HuH-7 (cell line): ENCODE measurements around the gene IDH3G.
"Not testable (repeated sequence)": the region's sequence is repeated elsewhere in the genome, so short reads cannot be mapped to it uniquely, and the experiment has no call there.

ENCODE experiments used
- DNase-seq: peaks from one replicate; pipeline ENCODE4 v3.0.0; 2011; ENCODE audit warnings: low spot score

The IDH3G gene

DNA sequence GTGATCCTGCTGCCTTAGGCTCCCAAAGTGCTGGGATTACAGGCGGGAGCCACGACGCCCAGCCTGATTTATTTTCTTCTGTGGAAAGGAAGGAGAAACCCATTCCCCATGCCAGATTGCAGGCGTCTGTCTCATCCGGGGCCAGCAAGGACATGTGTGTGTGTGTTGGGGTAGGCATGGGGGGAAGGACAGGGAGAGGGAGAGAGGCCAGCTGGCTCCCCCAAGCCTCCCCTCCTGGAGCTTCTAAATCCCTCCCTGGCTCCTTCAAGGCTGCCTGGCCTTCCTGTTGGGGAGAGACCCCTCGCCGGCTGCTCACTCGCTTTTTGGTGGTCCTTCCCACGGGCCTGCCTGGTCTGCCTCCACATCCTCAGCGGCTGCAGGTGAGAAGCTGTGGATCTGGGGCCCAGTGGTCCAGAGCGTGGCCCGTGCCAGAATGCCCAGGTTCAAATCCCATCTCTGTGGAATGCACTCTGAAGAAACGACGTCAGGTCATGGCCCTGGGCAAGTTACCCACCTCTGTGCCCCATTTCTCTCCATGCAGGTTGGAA lies 31.5 kb downstream of the IDH3G start:
- no peak for DNase-seq

DNA sequence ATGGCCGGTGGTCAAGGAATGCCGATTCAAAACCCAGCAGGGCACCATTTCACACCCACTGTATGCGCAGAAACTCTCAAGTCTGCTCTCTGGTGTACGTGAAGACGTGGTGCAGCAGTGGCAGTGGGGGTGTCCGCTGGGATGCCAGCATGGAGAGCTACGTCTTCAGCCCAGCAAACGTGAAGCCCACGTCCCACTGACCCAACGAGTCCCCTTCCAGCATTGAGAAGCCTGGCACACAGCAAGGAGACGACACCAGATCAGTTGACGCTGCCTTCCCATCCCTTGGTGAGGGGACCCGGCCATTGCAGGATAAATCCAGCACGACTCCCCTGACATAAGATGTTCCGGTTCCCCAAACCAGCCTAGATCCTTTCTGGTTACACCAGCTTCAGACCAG lies 32.3 kb downstream of the IDH3G start:
- no peak for DNase-seq

DNA sequence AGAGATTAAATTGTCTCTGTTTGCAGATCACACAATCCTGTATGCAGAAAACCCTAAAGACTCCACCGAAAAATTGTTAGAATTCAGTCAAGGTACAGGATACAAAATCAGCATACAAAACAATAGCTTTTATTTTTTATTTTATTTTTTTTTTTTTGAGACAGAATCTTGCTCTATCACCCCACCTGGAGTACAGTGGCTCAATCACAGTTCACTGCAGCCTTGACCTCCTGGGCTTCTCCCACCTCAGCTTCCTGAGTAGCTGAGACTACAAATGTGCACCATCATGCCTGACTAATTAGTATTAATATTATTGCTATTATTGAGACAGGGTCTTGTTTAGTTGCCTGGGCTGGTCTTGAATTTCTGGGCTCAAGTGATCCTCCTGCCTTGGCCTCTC lies 39.0 kb downstream of the IDH3G start:
- DNase-seq: no peak

DNA sequence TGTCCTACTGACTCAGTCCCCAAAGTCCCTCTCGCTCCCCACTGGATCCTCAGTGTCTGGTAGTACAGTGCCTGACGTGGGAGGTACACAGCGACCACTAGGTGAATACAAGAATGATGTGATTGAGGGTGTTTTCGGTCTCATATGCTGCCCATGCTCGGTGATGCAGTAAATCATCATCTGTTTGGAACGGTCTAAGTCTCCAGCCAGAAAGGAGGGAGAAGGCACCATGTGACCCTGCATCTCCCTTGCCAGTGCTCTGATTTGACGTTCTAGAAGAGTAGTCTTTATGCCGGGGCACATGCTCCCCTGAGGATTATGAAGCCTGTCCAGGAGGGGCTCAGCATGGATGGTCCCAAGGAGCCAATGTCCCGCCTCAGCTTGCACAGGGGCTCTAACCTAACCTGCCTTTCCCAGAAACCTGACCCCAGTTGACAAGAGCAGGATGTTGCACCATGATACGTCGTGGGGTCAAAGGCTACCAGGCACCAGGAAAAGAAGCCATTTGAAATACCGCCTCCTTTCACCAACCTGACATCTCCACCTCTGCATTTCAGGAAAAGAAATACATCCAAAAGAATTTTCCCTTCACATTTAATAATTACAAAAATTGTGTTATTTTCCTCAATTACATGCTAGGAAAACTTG lies 43.9 kb downstream of the IDH3G start:
- DNase-seq: no peak

DNA sequence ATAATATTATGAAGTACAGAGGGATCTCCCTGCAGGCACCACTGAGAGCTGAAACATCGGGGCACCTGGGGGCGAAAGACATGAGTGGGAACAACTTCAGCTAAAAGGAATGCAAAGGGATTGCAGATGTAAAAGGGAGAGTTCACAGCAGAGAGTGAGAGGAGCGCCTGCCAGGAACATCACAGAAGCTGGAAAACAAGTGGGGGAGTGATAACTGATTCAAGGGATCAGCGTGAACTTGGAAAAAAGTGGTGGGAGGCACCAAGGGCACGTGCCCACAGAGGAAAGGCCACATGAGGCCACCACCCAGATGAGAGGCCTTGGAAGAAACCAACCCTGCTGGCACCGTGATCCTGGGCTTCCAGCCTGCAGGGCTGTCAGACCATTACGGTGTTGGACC lies 45.2 kb downstream of the IDH3G start:
- not testable (repeated sequence) for DNase-seq

DNA sequence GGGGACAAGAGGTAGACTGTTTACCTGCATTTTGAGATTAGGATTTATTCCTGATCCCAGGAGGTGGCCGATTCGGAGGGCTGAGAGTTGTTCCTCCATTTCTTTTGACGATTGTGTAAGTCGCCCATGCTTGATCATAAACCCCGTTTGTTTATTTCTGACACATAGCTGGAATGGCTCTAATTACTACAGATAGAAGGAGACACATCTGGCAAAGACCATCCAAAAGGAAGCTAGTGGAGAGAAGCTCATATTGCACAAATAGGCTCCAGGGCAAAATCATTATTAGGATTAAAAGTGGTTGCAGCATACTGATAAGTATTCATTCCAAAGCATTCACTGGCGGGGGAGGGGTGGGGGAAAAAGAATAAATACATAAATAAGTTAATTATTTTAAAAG lies 47.2 kb downstream of the IDH3G start:
- DNase-seq: not testable (repeated sequence)

DNA sequence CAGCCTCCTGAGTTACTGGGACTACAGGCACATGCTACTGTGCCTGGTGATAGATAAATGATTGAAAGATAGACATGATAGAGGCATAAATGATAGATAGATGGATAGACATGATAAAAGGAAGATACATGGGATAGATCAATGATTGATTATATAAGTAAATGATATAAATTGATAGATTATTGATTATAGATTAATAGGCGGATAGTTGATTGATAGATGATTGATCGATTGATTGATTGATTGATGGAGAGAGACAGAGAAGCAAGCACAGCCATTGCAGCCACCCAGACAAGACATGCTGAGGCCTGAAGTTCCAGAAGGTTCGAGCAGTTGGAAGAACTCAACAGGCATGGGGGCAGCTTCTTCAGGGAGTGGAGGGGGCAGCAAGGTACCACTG lies 47.8 kb downstream of the IDH3G start:
- DNase-seq: no peak

DNA sequence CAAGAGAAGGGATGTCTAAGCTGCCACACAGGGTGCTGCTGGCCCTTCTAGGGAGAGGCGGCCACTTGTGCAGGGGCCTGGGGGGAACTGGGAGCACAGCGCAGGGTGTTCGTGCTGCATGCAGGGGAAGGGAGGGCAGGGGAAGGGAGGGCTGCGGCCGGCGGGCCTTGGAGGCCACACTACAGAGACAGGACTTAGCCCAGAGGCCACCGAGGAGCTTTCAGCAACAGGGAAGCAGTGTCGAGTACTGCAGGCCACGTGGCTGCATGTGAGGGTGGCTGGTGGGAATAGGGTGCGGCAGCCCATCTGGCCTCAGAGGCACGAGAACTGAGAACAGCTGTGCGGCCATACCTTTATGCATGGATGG lies 49.1 kb downstream of the IDH3G start:
- DNase-seq: not testable (repeated sequence)

DNA sequence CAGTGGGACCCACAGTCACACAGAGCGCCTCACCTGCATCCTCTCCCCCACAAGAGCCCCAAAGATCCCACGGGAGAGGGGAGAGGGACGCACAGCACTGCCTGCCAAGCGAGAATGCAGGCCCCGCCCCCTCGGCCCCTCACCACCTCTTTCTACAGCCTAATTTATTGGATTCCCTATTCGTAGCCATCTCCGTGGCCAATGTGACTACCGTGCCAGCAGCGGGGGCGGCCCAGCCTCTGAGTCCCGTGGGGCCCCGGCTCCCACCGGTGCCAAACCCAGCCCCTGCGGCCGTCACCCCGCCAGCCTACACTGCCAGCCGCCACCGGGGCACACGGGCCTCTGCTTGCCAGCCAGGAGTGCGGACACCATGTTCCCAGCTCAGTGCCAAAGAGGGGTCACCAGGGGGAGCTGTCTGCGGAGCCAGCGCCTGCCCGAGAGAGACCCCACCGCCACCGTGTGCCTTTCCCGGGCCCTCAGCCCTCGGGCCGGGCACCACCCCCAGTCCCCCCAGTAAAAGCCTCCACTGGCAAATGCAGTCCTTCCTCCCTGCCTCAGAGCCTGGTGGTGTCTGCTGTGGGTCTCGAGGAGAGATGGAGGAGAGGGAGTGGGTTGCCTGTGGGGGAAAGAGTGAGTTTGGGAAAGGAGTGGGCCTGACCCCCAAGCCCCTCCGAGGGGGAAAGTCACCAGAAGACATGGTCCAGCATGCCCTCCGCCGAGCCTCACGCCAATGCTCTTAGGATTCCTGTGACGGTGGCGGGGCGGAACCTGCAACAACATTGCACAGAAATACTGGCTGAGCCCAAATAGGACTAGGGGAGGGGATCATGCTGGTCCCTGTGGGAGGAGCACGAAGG lies 49.7 kb downstream of the IDH3G start:
- DNase-seq: no peak

DNA sequence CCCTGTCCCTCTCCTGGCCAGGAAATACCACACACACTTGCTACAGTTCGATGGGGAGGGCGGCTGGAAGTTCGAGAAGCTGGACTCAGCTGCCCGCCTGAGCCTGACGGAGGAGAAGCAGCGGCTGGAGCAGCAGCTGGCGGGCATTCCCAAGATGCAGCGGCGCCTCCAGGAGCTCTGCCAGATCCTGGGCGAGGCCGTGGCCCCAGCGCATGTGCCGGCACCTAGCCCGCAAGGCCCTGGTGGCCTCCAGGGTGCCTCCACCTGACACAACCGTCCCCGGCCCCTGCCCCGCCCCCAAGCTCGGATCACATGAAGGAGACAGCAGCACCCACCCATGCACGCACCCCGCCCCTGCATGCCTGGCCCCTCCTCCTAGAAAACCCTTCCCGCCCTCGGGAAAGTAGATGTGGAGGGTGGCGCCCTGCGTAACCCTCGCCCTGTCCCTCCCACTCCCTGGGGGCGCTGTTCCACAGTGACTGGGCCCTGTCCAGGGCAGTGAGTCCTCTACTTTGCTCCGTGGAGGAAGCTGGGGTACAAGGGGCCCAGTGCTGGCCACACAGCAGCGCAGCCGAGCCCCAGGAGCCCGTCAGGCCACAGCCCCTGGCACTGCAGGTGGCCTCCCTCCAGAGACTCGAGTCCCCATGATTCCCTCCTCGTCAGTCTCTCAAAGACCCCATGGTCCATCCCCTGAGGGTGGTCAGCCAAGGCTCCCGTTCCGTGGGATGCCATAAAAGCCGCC lies 50.5 kb downstream of the IDH3G start:
- DNase-seq: not testable (repeated sequence)

DNA sequence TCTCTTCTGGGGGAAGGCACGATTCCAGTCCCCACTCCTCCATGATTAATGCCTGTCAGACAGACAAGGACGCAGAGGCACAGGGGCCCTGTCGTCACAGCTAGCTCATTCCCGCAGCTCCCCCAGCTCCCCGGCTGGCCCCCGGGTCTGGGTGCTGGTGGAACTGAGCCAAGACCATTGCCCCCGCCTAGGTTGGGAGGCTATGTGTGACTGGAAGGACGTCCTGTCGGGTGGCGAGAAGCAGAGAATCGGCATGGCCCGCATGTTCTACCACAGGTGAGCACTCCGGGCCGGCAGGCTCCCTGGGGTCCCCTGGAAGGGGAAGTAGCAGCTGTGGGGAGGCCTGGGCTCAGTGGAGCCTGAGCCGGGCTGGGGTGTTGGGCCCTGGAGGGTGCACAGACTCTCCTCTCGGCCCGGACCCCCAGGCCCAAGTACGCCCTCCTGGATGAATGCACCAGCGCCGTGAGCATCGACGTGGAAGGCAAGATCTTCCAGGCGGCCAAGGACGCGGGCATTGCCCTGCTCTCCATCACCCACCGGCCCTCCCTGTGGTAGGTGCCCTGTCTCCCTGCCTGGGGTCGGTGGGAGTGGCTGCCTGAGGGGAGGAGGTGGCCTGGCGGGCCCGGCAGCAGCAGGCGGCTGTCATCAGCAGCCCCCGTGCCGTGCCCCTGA lies 51.2 kb downstream of the IDH3G start:
- not testable (repeated sequence) for DNase-seq

DNA sequence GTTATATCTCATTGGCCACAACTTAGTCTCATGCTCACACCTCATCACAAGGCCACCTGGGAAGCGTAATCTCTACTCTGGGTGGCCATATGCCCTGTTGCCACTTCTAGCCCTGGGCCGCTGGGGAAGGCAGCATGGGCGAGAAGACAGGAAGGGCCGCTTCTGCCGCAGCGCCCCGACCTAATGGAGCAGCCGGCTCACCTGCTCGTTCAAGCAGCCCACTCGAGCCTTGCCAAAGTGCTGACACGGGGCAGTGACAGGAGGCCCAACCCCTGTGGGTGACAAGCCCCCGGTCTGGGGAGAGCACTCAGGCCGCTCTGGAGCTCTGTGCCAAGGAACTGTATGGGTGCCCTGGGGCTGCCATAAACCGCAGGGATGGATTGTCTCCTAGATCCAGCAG lies 52.1 kb downstream of the IDH3G start:
- not testable (repeated sequence) for DNase-seq

DNA sequence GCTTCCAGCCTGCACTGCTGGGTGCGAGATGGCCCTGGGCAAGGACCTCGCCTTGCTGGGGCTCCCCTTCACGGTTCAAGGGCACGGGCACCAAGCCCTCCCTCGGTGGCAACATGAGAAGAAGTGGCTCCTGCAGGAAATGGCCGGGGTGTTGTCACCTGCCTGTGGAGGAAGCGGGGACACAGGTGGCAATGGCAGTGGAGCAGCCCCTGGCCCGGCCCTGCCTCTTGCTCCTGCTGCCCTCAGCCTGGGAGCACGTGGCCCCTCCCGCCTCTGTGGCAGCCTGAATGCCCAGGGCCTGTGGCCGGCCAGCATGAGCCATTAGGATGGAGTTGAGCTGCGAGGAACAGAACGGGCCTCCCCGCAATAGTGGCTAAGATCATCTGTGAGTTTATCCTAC lies 52.7 kb downstream of the IDH3G start:
- no peak for DNase-seq

DNA sequence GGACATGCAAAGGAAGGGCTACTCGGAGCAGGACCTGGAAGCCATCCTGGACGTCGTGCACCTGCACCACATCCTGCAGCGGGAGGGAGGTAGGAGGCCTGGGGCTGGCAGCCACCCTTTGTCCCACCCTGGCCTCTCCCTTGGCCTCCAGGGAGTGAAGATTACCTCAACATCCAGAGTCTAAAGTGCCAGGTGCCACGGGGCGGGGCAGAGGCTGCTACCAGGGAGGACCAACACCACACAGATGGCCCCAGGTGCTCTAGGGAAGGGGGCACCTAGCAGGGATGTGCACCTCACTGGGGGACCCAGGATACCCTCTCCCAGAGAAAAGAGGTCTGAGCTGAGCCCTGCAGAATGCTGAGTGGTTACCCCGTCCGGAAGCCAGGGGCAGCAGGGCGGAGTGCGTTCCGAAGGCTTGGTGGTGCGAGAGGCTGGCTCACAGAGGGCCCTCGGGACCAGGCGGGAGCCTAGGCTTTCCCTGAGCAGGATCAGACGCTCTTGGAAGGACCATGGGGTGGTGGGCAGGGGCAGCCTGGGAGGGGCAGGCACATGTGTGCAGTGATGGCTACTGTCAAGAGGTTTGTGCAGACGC lies 53.4 kb downstream of the IDH3G start:
- no peak for DNase-seq

DNA sequence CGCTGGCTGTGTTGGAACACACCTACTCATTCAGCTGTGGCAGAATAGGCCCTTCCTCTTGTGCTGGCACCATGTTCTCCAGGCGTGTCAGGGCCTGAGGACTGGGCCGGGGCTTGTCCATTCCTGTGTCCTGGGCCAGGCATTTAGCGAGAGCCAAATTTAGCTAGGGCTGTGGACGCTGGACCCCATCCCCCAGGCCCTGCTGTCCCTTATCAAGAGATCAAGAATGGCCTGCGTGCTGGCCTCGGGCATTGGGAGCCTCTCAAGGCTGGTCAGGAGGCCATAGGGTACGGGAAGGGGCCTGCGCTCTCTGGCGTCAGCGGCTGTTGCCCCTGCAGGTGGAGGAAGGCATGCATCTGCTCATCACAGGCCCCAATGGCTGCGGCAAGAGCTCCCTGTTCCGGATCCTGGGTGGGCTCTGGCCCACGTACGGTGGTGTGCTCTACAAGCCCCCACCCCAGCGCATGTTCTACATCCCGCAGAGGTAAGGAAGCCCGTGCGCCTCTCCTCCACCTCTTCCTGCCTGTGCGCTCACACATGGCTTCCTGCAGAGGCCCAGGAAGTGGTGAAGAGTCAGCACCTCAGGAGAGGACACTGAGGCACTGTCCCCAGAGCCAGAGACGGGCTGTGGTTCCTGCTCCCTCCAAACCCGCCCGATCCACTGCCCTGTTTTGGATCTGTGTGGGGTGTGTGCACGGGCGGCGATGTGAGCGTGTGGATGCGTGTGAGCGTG lies 54.3 kb downstream of the IDH3G start:
- no peak for DNase-seq

DNA sequence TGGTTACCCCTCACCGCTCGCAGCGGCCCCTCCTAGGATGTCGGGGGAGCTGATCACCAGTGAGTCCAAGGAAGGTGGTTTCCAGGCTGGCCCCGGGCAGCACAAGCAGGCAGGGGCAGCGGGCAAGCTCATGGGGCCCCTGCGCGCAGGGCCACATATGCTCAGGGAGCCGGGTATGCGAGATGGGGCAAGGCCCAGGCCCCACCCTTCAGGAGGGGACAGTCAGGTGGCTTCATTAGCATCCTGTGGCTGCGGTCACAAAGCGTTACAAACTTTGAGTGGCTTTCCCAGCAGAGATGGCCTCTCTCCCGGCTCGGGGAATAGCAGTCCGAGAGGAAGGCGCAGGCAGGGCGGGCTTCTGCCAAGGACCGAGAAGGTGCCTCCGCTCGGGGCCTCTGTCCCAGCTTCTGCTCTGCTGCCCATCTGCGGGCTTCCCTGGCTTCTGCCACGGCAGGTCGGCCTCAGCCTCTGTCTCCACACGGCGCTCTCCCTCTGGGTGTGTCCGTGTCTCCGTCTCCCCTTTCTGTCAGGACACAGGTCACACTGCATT lies 56.0 kb downstream of the IDH3G start:
- DNase-seq: no peak

DNA sequence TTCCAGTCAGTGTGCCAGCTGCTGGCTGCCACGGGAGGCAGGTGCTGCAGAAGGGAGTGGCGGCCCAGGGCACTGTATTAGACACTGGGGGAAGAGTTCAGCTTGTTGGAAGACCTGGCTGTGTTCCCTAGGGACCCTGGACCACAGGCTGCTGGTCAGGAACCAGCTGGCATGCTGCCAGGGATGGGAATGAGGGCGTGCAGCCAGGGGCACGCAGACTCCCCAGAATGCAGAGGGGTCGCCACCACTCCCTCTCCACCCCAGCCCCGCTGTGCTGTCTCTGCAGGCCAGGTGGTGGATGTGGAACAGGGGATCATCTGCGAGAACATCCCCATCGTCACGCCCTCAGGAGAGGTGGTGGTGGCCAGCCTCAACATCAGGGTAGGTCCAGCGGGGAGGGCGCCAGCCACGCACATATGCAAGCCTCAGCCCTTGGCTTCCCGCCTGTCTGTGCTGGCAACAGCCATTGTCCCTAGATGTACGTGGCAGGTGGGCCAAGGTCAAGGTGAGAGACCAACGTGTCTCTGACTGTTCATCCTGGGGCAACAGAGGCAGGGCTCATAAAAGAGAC lies 57.2 kb downstream of the IDH3G start:
- DNase-seq: no peak

DNA sequence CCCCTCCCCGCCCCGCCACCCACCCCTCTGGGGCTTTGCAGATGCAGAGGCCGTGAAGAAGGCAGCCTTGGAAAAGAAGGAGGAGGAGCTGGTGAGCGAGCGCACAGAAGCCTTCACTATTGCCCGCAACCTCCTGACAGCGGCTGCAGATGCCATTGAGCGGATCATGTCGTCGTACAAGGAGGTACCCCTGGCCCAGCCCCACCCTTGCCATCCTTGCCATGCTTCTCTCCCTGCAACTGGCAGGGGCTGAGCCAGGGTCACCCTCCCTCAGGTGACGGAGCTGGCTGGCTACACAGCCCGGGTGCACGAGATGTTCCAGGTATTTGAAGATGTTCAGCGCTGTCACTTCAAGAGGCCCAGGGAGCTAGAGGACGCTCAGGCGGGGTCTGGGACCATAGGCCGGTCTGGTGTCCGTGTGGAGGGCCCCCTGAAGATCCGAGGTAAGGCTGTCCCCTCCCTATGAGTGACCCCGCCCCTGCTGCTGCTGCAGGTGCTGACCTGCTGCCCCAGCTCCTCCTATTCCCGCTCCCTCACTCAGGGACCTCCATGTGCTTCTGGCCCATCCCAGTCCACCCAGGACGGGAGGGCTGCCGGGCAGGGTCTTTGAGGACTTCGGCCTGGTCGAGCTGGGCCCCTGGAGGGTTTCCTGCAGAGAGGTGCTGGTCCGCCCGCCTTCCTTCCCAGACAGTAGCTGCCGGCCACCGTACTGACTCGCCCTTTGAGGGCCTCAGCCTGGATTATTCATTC lies 57.9 kb downstream of the IDH3G start:
- DNase-seq: no peak
